ENCODE measurements around the gene TBXA2R.

GRCh38 chr19:3613818-3614661 lies 7.4 kb upstream of the TBXA2R start:
- no peak for TF ChIP-seq CTCF (IDR thresholded peaks at IDR 0.05; ENCODE audit: low read length)
- no peak for TF ChIP-seq EZH2 (IDR thresholded peaks at IDR 0.05; ENCODE audit: borderline replicate concordance, low read length)

Measured in OCI-LY1 (cell line).